SIG-M5 treated with dmso at 0.1 percent for 504 hours (cell line): Measurements from ENCODE around the gene TMTC1.
A peak's percentile ranks its signal among the peaks of the same experiment; 100 is the strongest.

Experiments used
- DNase-seq: peaks from one replicate; lab custom pipeline; 2025; ENCODE audit not compliant: unreplicated experiment; lab: John Stamatoyannopoulos, UW

Gene TMTC1

GRCh38 chr12:29547151-29547632, 236.6 kb downstream of the TMTC1 start:
- no peak for DNase-seq

GRCh38 chr12:29546000-29546399, 237.7 kb downstream of the TMTC1 start:
- no peak for DNase-seq

- no peak for DNase-seq
Measured at GRCh38 chr12:29545102-29545467, 238.7 kb downstream of the TMTC1 start.

GRCh38 chr12:29544428-29545101, 239.2 kb downstream of the TMTC1 start:
- no peak for DNase-seq

- DNase-seq: no peak
Measured at GRCh38 chr12:29543036-29543435, 240.7 kb downstream of the TMTC1 start.

GRCh38 chr12:29537298-29537697, 246.4 kb downstream of the TMTC1 start:
- no peak for DNase-seq

GRCh38 chr12:29534935-29535334, 248.8 kb downstream of the TMTC1 start:
- peak; percentile 82 for DNase-seq

- no peak for DNase-seq
Measured at GRCh38 chr12:29533815-29534489, 249.8 kb downstream of the TMTC1 start.

GRCh38 chr12:29531471-29531870, 252.3 kb downstream of the TMTC1 start:
- no peak for DNase-seq

GRCh38 chr12:29530436-29530835, 253.3 kb downstream of the TMTC1 start:
- DNase-seq: no peak

- no peak for DNase-seq
Measured at GRCh38 chr12:29528161-29528560, 255.6 kb downstream of the TMTC1 start.

- DNase-seq: no peak
Measured at GRCh38 chr12:29521951-29522350, 261.8 kb downstream of the TMTC1 start.

- peak; percentile 45 for DNase-seq
Measured at GRCh38 chr12:29519585-29520182, 264.1 kb downstream of the TMTC1 start.

GRCh38 chr12:29518407-29518806, 265.3 kb downstream of the TMTC1 start:
- no peak for DNase-seq

GRCh38 chr12:29517264-29517663, 266.5 kb downstream of the TMTC1 start:
- no peak for DNase-seq

GRCh38 chr12:29516431-29516875, 267.3 kb downstream of the TMTC1 start:
- DNase-seq: no peak

- no peak for DNase-seq
Measured at GRCh38 chr12:29510591-29511185, 273.1 kb downstream of the TMTC1 start.

GRCh38 chr12:29509503-29509902, 274.2 kb downstream of the TMTC1 start:
- DNase-seq: no peak

GRCh38 chr12:29508949-29509348, 274.8 kb downstream of the TMTC1 start:
- DNase-seq: no peak

- no peak for DNase-seq
Measured at GRCh38 chr12:29505122-29505521, 278.6 kb downstream of the TMTC1 start.

GRCh38 chr12:29503283-29503682, 280.5 kb downstream of the TMTC1 start:
- DNase-seq: no peak

GRCh38 chr12:29499235-29499634, 284.5 kb downstream of the TMTC1 start:
- DNase-seq: no peak
